SK-N-SH treated with all-trans-retinoic acid at 6 μM for 48 hours (cell line): Measurements from ENCODE around the gene CTCF.

Experiments
- ARNTL ChIP-seq: fragments of 450-650 bp; formaldehyde crosslinking; IDR thresholded peaks from 2 replicates; pipeline ENCODE4 v1.5.0; 2020; ENCODE audit warnings: low read depth, mild to moderate bottlenecking, moderate library complexity, borderline replicate concordance
- BACH2 ChIP-seq: fragments of 250-450 bp; sonication (Bioruptor Pico); IDR thresholded peaks from 2 replicates; pipeline ENCODE4 v1.9.0; 2021; ENCODE audit warnings: mild to moderate bottlenecking, borderline replicate concordance
- GLIS3 ChIP-seq: fragments of 250-450 bp; sonication (Bioruptor Pico); IDR thresholded peaks from 2 replicates; pipeline ENCODE4 v1.5.0; 2020; ENCODE audit warnings: mild to moderate bottlenecking, moderate library complexity
- OSR1 ChIP-seq: fragments of 250-450 bp; sonication (Bioruptor Pico); IDR thresholded peaks from 2 replicates; pipeline ENCODE4 v1.8.0; 2022; ENCODE audit warnings: moderate library complexity, mild to moderate bottlenecking, inconsistent platforms
- PATZ1 ChIP-seq: fragments of 250-450 bp; sonication (Bioruptor Pico); IDR thresholded peaks from 2 replicates; pipeline ENCODE4 v1.8.0; 2020; ENCODE audit warnings: mild to moderate bottlenecking, moderate library complexity, borderline replicate concordance
- RARB ChIP-seq: fragments of 250-450 bp; sonication (Bioruptor Pico); IDR thresholded peaks from 2 replicates; pipeline ENCODE4 v1.8.0; 2021; ENCODE audit warnings: mild to moderate bottlenecking, moderate library complexity
- TCF4 ChIP-seq: fragments of 250-450 bp; sonication (Bioruptor Pico); IDR thresholded peaks from 2 replicates; pipeline ENCODE4 v1.8.0; 2021; ENCODE audit warnings: mild to moderate bottlenecking, moderate library complexity, borderline replicate concordance
- ZFP3 ChIP-seq: fragments of 250-450 bp; sonication (Bioruptor Pico); IDR thresholded peaks from 2 replicates; pipeline ENCODE4 v1.5.0; 2020; ENCODE audit warnings: mild to moderate bottlenecking, moderate library complexity
- ZNF565 ChIP-seq: fragments of 450-650 bp; formaldehyde crosslinking; conservative IDR thresholded peaks from 2 replicates; pipeline ENCODE4 v1.5.0; 2020; ENCODE audit warnings: low read depth, mild to moderate bottlenecking, moderate library complexity
- ZNF8 ChIP-seq: fragments of 450-650 bp; formaldehyde crosslinking; IDR thresholded peaks from 2 replicates; pipeline ENCODE4 v1.5.0; 2020; ENCODE audit warnings: mild to moderate bottlenecking, moderate library complexity
- TF ChIP-seq, protein P1 (sequence below): fragments of 250-450 bp; sonication (Bioruptor Pico); IDR thresholded peaks from 2 replicates; pipeline ENCODE4 v1.5.1; 2020; ENCODE audit warnings: low read depth, mild to moderate bottlenecking, moderate library complexity
- TF ChIP-seq, protein P2 (sequence below): fragments of 250-450 bp; sonication (Bioruptor Pico); IDR thresholded peaks from 2 replicates; pipeline ENCODE4 v1.5.0; 2020; ENCODE audit warnings: mild to moderate bottlenecking, moderate library complexity

DNA sequence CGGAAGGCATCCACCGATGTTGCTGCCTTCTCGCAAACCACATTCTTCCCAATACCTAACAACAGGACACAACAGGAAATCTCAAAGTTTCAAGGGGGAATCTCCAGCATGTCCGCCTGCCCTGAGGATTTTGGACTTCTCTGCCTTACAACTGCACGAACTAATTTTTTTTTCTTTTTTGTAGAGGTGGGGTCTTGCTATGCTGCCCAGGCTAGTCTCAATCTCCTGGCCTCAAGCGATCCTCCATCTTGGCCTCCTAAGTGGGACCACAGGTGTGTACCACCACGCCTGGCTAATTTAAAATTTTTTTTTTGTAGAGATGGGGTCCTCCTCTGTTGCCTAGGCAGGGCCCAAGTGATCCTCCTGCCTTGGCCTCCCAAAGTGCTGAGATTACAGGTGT lies 113.7 kb downstream of the CTCF start:
- TF ChIP-seq, protein P1, sequence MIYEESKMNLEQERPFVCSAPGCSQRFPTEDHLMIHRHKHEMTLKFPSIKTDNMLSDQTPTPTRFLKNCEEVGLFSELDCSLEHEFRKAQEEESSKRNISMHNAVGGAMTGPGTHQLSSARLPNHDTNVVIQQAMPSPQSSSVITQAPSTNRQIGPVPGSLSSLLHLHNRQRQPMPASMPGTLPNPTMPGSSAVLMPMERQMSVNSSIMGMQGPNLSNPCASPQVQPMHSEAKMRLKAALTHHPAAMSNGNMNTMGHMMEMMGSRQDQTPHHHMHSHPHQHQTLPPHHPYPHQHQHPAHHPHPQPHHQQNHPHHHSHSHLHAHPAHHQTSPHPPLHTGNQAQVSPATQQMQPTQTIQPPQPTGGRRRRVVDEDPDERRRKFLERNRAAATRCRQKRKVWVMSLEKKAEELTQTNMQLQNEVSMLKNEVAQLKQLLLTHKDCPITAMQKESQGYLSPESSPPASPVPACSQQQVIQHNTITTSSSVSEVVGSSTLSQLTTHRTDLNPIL (CRISPR knock-in tag) = no peak
- no peak for TF ChIP-seq ZFP3 (CRISPR knock-in tag)
- TF ChIP-seq PATZ1 (CRISPR knock-in tag) = no peak
- no peak for TF ChIP-seq ZNF8 (CRISPR knock-in tag)
- TF ChIP-seq ARNTL = no peak
- TF ChIP-seq, protein P2, sequence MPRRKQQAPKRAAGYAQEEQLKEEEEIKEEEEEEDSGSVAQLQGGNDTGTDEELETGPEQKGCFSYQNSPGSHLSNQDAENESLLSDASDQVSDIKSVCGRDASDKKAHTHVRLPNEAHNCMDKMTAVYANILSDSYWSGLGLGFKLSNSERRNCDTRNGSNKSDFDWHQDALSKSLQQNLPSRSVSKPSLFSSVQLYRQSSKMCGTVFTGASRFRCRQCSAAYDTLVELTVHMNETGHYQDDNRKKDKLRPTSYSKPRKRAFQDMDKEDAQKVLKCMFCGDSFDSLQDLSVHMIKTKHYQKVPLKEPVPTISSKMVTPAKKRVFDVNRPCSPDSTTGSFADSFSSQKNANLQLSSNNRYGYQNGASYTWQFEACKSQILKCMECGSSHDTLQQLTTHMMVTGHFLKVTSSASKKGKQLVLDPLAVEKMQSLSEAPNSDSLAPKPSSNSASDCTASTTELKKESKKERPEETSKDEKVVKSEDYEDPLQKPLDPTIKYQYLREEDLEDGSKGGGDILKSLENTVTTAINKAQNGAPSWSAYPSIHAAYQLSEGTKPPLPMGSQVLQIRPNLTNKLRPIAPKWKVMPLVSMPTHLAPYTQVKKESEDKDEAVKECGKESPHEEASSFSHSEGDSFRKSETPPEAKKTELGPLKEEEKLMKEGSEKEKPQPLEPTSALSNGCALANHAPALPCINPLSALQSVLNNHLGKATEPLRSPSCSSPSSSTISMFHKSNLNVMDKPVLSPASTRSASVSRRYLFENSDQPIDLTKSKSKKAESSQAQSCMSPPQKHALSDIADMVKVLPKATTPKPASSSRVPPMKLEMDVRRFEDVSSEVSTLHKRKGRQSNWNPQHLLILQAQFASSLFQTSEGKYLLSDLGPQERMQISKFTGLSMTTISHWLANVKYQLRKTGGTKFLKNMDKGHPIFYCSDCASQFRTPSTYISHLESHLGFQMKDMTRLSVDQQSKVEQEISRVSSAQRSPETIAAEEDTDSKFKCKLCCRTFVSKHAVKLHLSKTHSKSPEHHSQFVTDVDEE = no peak
- TF ChIP-seq OSR1 (CRISPR knock-in tag) = no peak
- no peak for TF ChIP-seq BACH2 (CRISPR knock-in tag)
- no peak for TF ChIP-seq RARB (CRISPR knock-in tag)
- TF ChIP-seq ZNF565 (CRISPR knock-in tag) = no peak
- TF ChIP-seq TCF4 (CRISPR knock-in tag) = no peak
- TF ChIP-seq GLIS3 (CRISPR knock-in tag) = no peak
